Measurements from ENCODE around the gene STK32B.
A peak's percentile ranks its signal among the peaks of the same experiment; 100 is the strongest.

Gene STK32B

GRCh38 chr4:5124876-5125275 lies 73.6 kb downstream of the STK32B start:
- no peak for DNase-seq (ENCODE audit: low spot score)

- no peak for DNase-seq (ENCODE audit: low spot score)
These were observed 74.0 kb downstream of the STK32B start for GRCh38 chr4:5125321-5125720.

GRCh38 chr4:5126231-5126630 lies 75.0 kb downstream of the STK32B start:
- no peak for DNase-seq (ENCODE audit: low spot score)

- no peak for DNase-seq (ENCODE audit: low spot score)
These were observed 75.6 kb downstream of the STK32B start for GRCh38 chr4:5126857-5127256.

- no peak for DNase-seq (ENCODE audit: low spot score)
These were observed 76.3 kb downstream of the STK32B start for GRCh38 chr4:5127556-5127955.

- peak; percentile 17 for DNase-seq (ENCODE audit: low spot score)
These were observed 77.3 kb downstream of the STK32B start for GRCh38 chr4:5128569-5128968.

- no peak for DNase-seq (ENCODE audit: low spot score)
These were observed 81.9 kb downstream of the STK32B start for GRCh38 chr4:5133201-5133600.

- no peak for DNase-seq (ENCODE audit: low spot score)
These were observed 82.8 kb downstream of the STK32B start for GRCh38 chr4:5133933-5134594.

GRCh38 chr4:5134620-5135019 lies 83.3 kb downstream of the STK32B start:
- DNase-seq (ENCODE audit: low spot score), result no peak

GRCh38 chr4:5137226-5137625 lies 85.9 kb downstream of the STK32B start:
- no peak for DNase-seq (ENCODE audit: low spot score)

- DNase-seq (ENCODE audit: low spot score), result no peak
These were observed 86.6 kb downstream of the STK32B start for GRCh38 chr4:5137927-5138326.

- no peak for DNase-seq (ENCODE audit: low spot score)
These were observed 87.1 kb downstream of the STK32B start for GRCh38 chr4:5138389-5138788.

GRCh38 chr4:5139141-5139540 lies 87.9 kb downstream of the STK32B start:
- no peak for DNase-seq (ENCODE audit: low spot score)

- DNase-seq (ENCODE audit: low spot score), result no peak
These were observed 90.5 kb downstream of the STK32B start for GRCh38 chr4:5141802-5142201.

GRCh38 chr4:5142726-5143125 lies 91.4 kb downstream of the STK32B start:
- DNase-seq (ENCODE audit: low spot score), result peak; percentile 29

GRCh38 chr4:5143306-5143861 lies 92.1 kb downstream of the STK32B start:
- DNase-seq (ENCODE audit: low spot score), result no peak

GRCh38 chr4:5143940-5144339 lies 92.7 kb downstream of the STK32B start:
- no peak for DNase-seq (ENCODE audit: low spot score)

GRCh38 chr4:5144384-5144783 lies 93.1 kb downstream of the STK32B start:
- no peak for DNase-seq (ENCODE audit: low spot score)

- no peak for DNase-seq (ENCODE audit: low spot score)
These were observed 95.0 kb downstream of the STK32B start for GRCh38 chr4:5146248-5146647.

- no peak for DNase-seq (ENCODE audit: low spot score)
These were observed 101.2 kb downstream of the STK32B start for GRCh38 chr4:5152521-5152920.

GRCh38 chr4:5156682-5157081 lies 105.4 kb downstream of the STK32B start:
- no peak for DNase-seq (ENCODE audit: low spot score)

GRCh38 chr4:5157791-5158770 lies 106.8 kb downstream of the STK32B start:
- DNase-seq (ENCODE audit: low spot score), result no peak

GRCh38 chr4:5158825-5159224 lies 107.5 kb downstream of the STK32B start:
- DNase-seq (ENCODE audit: low spot score), result no peak

Measured in globus pallidus (tissue), 1 donor.